Measurements from ENCODE around the gene IDI2. TPM values are rescaled to one million over a fixed set of nuclear protein-coding genes. Genes with fewer than 3 reads are reported as not detected.
A peak's percentile ranks its signal among the peaks of the same experiment; 100 is the strongest.

IDI2 gene
- total RNA-seq, 1 donor from 2014 or later = not detected

DNA sequence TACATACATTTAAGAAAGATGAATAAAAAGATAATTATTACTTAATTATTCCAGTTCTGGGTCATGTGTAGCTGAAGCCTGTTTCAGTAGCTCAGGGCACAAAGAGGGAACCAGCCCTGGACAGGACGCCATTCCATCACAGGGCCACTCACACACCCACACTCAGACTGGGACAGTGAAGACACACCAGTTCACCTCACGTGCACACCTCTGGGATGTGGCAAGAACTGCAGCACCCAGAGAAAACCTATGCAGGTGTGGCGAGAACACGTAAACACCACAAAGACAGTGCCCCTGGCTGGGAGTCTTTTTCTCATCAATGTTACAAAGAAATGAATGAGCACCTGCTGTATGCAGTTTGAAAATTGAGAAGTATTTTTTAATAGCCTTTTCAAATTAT lies 24.9 kb upstream of the IDI2 start:
- Mint-ChIP-seq H3K27me3 (ENCODE audit: unreplicated experiment) (no peaks in the 10 kb centered on the region), H3K4me3 (ENCODE audit: unreplicated experiment) (peak overlapping the region; percentile 81), H3K27ac (ENCODE audit: unreplicated experiment) (no peak overlapping the region), H3K9me3 (ENCODE audit: unreplicated experiment) (no peaks in the 10 kb centered on the region), H3K4me1 (ENCODE audit: unreplicated experiment) (peaks cover 32% of the 10 kb centered on the region), H3K36me3 (ENCODE audit: low read depth, unreplicated experiment) (peaks cover 4% of the 10 kb centered on the region)
- TF ChIP-seq, protein P1, sequence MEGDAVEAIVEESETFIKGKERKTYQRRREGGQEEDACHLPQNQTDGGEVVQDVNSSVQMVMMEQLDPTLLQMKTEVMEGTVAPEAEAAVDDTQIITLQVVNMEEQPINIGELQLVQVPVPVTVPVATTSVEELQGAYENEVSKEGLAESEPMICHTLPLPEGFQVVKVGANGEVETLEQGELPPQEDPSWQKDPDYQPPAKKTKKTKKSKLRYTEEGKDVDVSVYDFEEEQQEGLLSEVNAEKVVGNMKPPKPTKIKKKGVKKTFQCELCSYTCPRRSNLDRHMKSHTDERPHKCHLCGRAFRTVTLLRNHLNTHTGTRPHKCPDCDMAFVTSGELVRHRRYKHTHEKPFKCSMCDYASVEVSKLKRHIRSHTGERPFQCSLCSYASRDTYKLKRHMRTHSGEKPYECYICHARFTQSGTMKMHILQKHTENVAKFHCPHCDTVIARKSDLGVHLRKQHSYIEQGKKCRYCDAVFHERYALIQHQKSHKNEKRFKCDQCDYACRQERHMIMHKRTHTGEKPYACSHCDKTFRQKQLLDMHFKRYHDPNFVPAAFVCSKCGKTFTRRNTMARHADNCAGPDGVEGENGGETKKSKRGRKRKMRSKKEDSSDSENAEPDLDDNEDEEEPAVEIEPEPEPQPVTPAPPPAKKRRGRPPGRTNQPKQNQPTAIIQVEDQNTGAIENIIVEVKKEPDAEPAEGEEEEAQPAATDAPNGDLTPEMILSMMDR (IDR thresholded peaks at IDR 0.05; ENCODE audit: unreplicated experiment) = no peak
- no peak for DNase-seq (ENCODE audit: low spot score)

DNA sequence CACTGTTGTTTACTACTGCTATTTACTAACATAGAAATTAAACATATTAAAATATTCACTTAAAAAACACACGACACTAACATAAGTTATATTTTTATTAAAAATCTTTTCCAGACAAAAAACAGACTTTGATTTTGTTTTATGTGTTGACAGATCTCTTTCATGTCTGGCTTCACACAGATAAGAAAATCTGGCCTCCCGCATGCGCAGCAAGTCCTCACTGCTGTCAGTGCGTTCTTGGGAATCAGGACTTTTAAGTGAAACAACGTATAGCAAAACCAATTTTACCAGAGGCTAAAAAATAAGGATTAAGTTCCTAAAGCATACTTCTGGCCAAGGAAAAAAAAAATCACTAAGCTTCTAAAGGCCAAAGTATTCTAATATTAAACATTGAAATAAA lies 24.5 kb upstream of the IDI2 start:
- H3K9me3 Mint-ChIP-seq (ENCODE audit: unreplicated experiment) = no peaks in the 10 kb centered on the region
- TF ChIP-seq, protein P1 (IDR thresholded peaks at IDR 0.05; ENCODE audit: unreplicated experiment) = no peak
- peak overlapping the region; percentile 96 for H3K27ac Mint-ChIP-seq (ENCODE audit: unreplicated experiment)
- H3K4me1 Mint-ChIP-seq (ENCODE audit: unreplicated experiment) = peaks cover 34% of the 10 kb centered on the region
- peaks cover 4% of the 10 kb centered on the region for H3K36me3 Mint-ChIP-seq (ENCODE audit: low read depth, unreplicated experiment)
- peak overlapping the region; percentile 99 for H3K4me3 Mint-ChIP-seq (ENCODE audit: unreplicated experiment)
- no peak for DNase-seq (ENCODE audit: low spot score)
- H3K27me3 Mint-ChIP-seq (ENCODE audit: unreplicated experiment) = no peaks in the 10 kb centered on the region

- Mint-ChIP-seq H3K36me3 (ENCODE audit: low read depth, unreplicated experiment) (peaks cover 4% of the 10 kb centered on the region), H3K27me3 (ENCODE audit: unreplicated experiment) (no peaks in the 10 kb centered on the region), H3K27ac (ENCODE audit: unreplicated experiment) (peak overlapping the region; percentile 96), H3K4me3 (ENCODE audit: unreplicated experiment) (peak overlapping the region; percentile 99), H3K9me3 (ENCODE audit: unreplicated experiment) (no peaks in the 10 kb centered on the region), H3K4me1 (ENCODE audit: unreplicated experiment) (peaks cover 35% of the 10 kb centered on the region)
- peak; percentile 33 for DNase-seq (ENCODE audit: low spot score)
- TF ChIP-seq, protein P1 (IDR thresholded peaks at IDR 0.05; ENCODE audit: unreplicated experiment) = no peak
Observed at GRCh38 chr10:1049425-1049958, 23.8 kb upstream of the IDI2 start.

GRCh38 chr10:1048732-1049424 lies 23.2 kb upstream of the IDI2 start, which contains the start of gene IDI1:
TSS of gene IDI1 (minus strand) at chr10:1049119. CDS start at chr10:1049003, 116 bp downstream.
- peak within 1 kb of the TSS; percentile 96 for H3K27ac Mint-ChIP-seq (ENCODE audit: unreplicated experiment)
- peak; percentile 97 for DNase-seq (ENCODE audit: low spot score)
- peaks cover 38% of the 10 kb centered on the region for H3K4me1 Mint-ChIP-seq (ENCODE audit: unreplicated experiment)
- H3K36me3 Mint-ChIP-seq (ENCODE audit: low read depth, unreplicated experiment) = peaks cover 4% of the 10 kb centered on the region
- H3K9me3 Mint-ChIP-seq (ENCODE audit: unreplicated experiment) = no peaks in the 10 kb centered on the region
- peak within 1 kb of the TSS; percentile 99 for H3K4me3 Mint-ChIP-seq (ENCODE audit: unreplicated experiment)
- peaks cover 2% of the 10 kb centered on the region for H3K27me3 Mint-ChIP-seq (ENCODE audit: unreplicated experiment)
- TF ChIP-seq, protein P1 (IDR thresholded peaks at IDR 0.05; ENCODE audit: unreplicated experiment) = no peak

GRCh38 chr10:1048349-1048731 lies 22.7 kb upstream of the IDI2 start:
- peaks cover 2% of the 10 kb centered on the region for H3K27me3 Mint-ChIP-seq (ENCODE audit: unreplicated experiment)

More at GRCh38 chr10:1048349-1048731, 22.7 kb upstream of the IDI2 start:
- H3K36me3 Mint-ChIP-seq (ENCODE audit: low read depth, unreplicated experiment) = peaks cover 4% of the 10 kb centered on the region
- no peaks in the 10 kb centered on the region for H3K9me3 Mint-ChIP-seq (ENCODE audit: unreplicated experiment)
- DNase-seq (ENCODE audit: low spot score) = no peak
- H3K4me3 Mint-ChIP-seq (ENCODE audit: unreplicated experiment) = peak overlapping the region; percentile 99
- TF ChIP-seq, protein P1 (IDR thresholded peaks at IDR 0.05; ENCODE audit: unreplicated experiment) = no peak
- peaks cover 38% of the 10 kb centered on the region for H3K4me1 Mint-ChIP-seq (ENCODE audit: unreplicated experiment)
- peak overlapping the region; percentile 88 for H3K27ac Mint-ChIP-seq (ENCODE audit: unreplicated experiment)

All from endothelial cell (in vitro differentiated cells).